ENCODE data around the gene CBLC.

CBLC gene

GRCh38 chr19:44748426-44749254 is 29.1 kb upstream of the CBLC start, which contains the start of gene BCL3:
Gene BCL3, plus strand, starts transcription at chr19:44748708. Its CDS starts 83 bp downstream, at chr19:44748791.
- peak within 1 kb of the TSS; percentile 86 for H3K9ac ChIP-seq (ENCODE audit: low read length)
- DNase-seq: peak; percentile 86
- no peaks in the 10 kb centered on the region for H4K20me1 ChIP-seq (ENCODE audit: insufficient read depth, low read length)
- H3K36me3 ChIP-seq (replicated peaks; ENCODE audit: insufficient read depth, low read length): no peaks in the 10 kb centered on the region
- no peaks in the 10 kb centered on the region for H3K9me2 ChIP-seq (replicated peaks; ENCODE audit: insufficient read depth, low read length)
- H3K4me3 ChIP-seq (ENCODE audit: low read length): peak within 1 kb of the TSS; percentile 80
- H3F3A ChIP-seq (ENCODE audit: insufficient read depth, low read length): peaks cover 21% of the 10 kb centered on the region
- H3K27ac ChIP-seq (ENCODE audit: low read length): peak within 1 kb of the TSS; percentile 97
- no peaks in the 10 kb centered on the region for H3K9me3 ChIP-seq (replicated peaks; ENCODE audit: insufficient read depth, low read length)
- peaks cover 41% of the 10 kb centered on the region for H3K4me1 ChIP-seq (ENCODE audit: low read length)
- peak within 1 kb of the TSS; percentile 100 for H3K4me2 ChIP-seq (ENCODE audit: low read depth, low read length)
- 0 out of 2 replicates have a peak, but pooled peaks cover 11% of the 10 kb centered on the region for H3K27me3 ChIP-seq (replicated peaks; ENCODE audit: insufficient read depth, low read length)
- H3K79me2 ChIP-seq (ENCODE audit: low read length): peaks cover 28% of the 10 kb centered on the region
- H2AFZ ChIP-seq (ENCODE audit: low read length): peak within 1 kb of the TSS; percentile 93
- TF ChIP-seq EZH2 (optimal IDR thresholded peaks at IDR 0.05; ENCODE audit: low read depth, low read length): no peak
- TF ChIP-seq, protein P1, sequence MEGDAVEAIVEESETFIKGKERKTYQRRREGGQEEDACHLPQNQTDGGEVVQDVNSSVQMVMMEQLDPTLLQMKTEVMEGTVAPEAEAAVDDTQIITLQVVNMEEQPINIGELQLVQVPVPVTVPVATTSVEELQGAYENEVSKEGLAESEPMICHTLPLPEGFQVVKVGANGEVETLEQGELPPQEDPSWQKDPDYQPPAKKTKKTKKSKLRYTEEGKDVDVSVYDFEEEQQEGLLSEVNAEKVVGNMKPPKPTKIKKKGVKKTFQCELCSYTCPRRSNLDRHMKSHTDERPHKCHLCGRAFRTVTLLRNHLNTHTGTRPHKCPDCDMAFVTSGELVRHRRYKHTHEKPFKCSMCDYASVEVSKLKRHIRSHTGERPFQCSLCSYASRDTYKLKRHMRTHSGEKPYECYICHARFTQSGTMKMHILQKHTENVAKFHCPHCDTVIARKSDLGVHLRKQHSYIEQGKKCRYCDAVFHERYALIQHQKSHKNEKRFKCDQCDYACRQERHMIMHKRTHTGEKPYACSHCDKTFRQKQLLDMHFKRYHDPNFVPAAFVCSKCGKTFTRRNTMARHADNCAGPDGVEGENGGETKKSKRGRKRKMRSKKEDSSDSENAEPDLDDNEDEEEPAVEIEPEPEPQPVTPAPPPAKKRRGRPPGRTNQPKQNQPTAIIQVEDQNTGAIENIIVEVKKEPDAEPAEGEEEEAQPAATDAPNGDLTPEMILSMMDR (IDR thresholded peaks at IDR 0.05; ENCODE audit: low read length): no peak
- no peak for TF ChIP-seq EZH2phosphoT487 (IDR thresholded peaks at IDR 0.05; ENCODE audit: low read length)

- peak overlapping the region; percentile 73 for H3K4me3 ChIP-seq (ENCODE audit: low read length)
- TF ChIP-seq, protein P1 (IDR thresholded peaks at IDR 0.05; ENCODE audit: low read length): no peak
- no peak for TF ChIP-seq EZH2phosphoT487 (IDR thresholded peaks at IDR 0.05; ENCODE audit: low read length)
- no peak for TF ChIP-seq EZH2 (optimal IDR thresholded peaks at IDR 0.05; ENCODE audit: low read depth, low read length)
- peak overlapping the region; percentile 83 for H3K9ac ChIP-seq (ENCODE audit: low read length)
- H3K9me3 ChIP-seq (replicated peaks; ENCODE audit: insufficient read depth, low read length): no peaks in the 10 kb centered on the region
- H3K27ac ChIP-seq (ENCODE audit: low read length): peak overlapping the region; percentile 52; the same call in 1 of the 2 replicates
- no peaks in the 10 kb centered on the region for H4K20me1 ChIP-seq (ENCODE audit: insufficient read depth, low read length)
- no peak for DNase-seq
- H3F3A ChIP-seq (ENCODE audit: insufficient read depth, low read length): peaks cover 27% of the 10 kb centered on the region
- H3K27me3 ChIP-seq (replicated peaks; ENCODE audit: insufficient read depth, low read length): 0 out of 2 replicates have a peak, but pooled peaks cover 11% of the 10 kb centered on the region
- H3K79me2 ChIP-seq (ENCODE audit: low read length): peaks cover 28% of the 10 kb centered on the region
- no peaks in the 10 kb centered on the region for H3K9me2 ChIP-seq (replicated peaks; ENCODE audit: insufficient read depth, low read length)
- H3K4me1 ChIP-seq (ENCODE audit: low read length): peaks cover 41% of the 10 kb centered on the region
- no peak overlapping the region for H2AFZ ChIP-seq (ENCODE audit: low read length)
- H3K4me2 ChIP-seq (ENCODE audit: low read depth, low read length): peak overlapping the region; percentile 83
- no peaks in the 10 kb centered on the region for H3K36me3 ChIP-seq (replicated peaks; ENCODE audit: insufficient read depth, low read length)
These were observed 28.4 kb upstream of the CBLC start for GRCh38 chr19:44749292-44749691.

DNA sequence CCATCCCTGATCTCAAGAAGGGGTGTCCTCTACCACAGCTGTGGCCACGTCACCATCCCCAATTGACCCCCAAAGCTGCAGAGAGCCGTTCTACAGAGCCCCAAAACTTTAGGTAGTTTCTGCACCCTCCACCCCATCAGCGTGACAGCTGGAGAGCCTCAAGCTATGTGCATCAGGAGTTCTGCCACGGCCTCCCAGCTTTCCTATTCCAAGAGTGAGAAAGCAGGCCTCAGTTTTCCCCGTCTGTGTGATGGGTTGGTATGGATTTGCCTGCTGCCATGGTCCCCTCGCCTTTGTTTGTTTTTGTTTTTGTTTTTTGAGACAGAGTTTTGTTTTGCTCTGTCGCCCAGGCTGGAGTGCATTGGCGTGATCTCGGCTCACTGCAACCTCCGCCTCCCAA is 27.7 kb upstream of the CBLC start:
- H3F3A ChIP-seq (ENCODE audit: insufficient read depth, low read length): peaks cover 24% of the 10 kb centered on the region
- no peaks in the 10 kb centered on the region for H3K36me3 ChIP-seq (replicated peaks; ENCODE audit: insufficient read depth, low read length)
- H3K9me3 ChIP-seq (replicated peaks; ENCODE audit: insufficient read depth, low read length): no peaks in the 10 kb centered on the region
- no peak for TF ChIP-seq EZH2phosphoT487 (IDR thresholded peaks at IDR 0.05; ENCODE audit: low read length)
- TF ChIP-seq, protein P1 (IDR thresholded peaks at IDR 0.05; ENCODE audit: low read length): no peak
- TF ChIP-seq EZH2 (optimal IDR thresholded peaks at IDR 0.05; ENCODE audit: low read depth, low read length): no peak
- peaks cover 44% of the 10 kb centered on the region for H3K4me1 ChIP-seq (ENCODE audit: low read length)
- 0 out of 2 replicates have a peak, but pooled peaks cover 11% of the 10 kb centered on the region for H3K27me3 ChIP-seq (replicated peaks; ENCODE audit: insufficient read depth, low read length)
- H3K9ac ChIP-seq (ENCODE audit: low read length): peak overlapping the region; percentile 83; the same call in 1 of the 2 replicates
- H3K4me2 ChIP-seq (ENCODE audit: low read depth, low read length): peak overlapping the region; percentile 83; the same call in 1 of the 2 replicates
- H3K4me3 ChIP-seq (ENCODE audit: low read length): no peak overlapping the region
- H3K27ac ChIP-seq (ENCODE audit: low read length): no peak overlapping the region
- DNase-seq: no peak
- H3K79me2 ChIP-seq (ENCODE audit: low read length): peaks cover 34% of the 10 kb centered on the region
- H4K20me1 ChIP-seq (ENCODE audit: insufficient read depth, low read length): no peaks in the 10 kb centered on the region
- H3K9me2 ChIP-seq (replicated peaks; ENCODE audit: insufficient read depth, low read length): no peaks in the 10 kb centered on the region
- H2AFZ ChIP-seq (ENCODE audit: low read length): no peak overlapping the region

Data from MM.1S (cell line).